Limb (tissue), 2 donors: ENCODE measurements around the gene EMC9.
"Not testable (repeated sequence)": the region's sequence is repeated elsewhere in the genome, so short reads cannot be mapped to it uniquely, and the experiment has no call there.

Source experiments
- DNase-seq, 2 donors: peaks; one replicate each; pipeline ENCODE4 v3.0.0-alpha.2; 2016; ENCODE audit errors: extremely low spot score in 2 of 2

The EMC9 gene

GRCh38 chr14:24108336-24108874, 33.0 kb downstream of the EMC9 start:
- no peak for DNase-seq

- DNase-seq: no peak
Measured at GRCh38 chr14:24106672-24107271, 34.6 kb downstream of the EMC9 start.

- DNase-seq: not testable (repeated sequence)
Measured at GRCh38 chr14:24105609-24106239, 35.7 kb downstream of the EMC9 start.

- no peak for DNase-seq
Measured at GRCh38 chr14:24103451-24103850, 37.9 kb downstream of the EMC9 start.

- DNase-seq: no peak
Measured at GRCh38 chr14:24102357-24103048, 38.9 kb downstream of the EMC9 start.

GRCh38 chr14:24100982-24101494, 40.4 kb downstream of the EMC9 start:
- DNase-seq: no peak

GRCh38 chr14:24100197-24100981, 41.0 kb downstream of the EMC9 start:
- DNase-seq: no peak

GRCh38 chr14:24098927-24099813, 42.2 kb downstream of the EMC9 start:
- no peak for DNase-seq

- no peak for DNase-seq
Measured at GRCh38 chr14:24098229-24098926, 43.0 kb downstream of the EMC9 start.

GRCh38 chr14:24096545-24097181, 44.7 kb downstream of the EMC9 start:
- no peak for DNase-seq

- DNase-seq: no peak
Measured at GRCh38 chr14:24095271-24096068, 45.9 kb downstream of the EMC9 start.

- no peak for DNase-seq
Measured at GRCh38 chr14:24094841-24095270, 46.5 kb downstream of the EMC9 start.

- DNase-seq: peak; percentile 50 to 83
Measured at GRCh38 chr14:24093901-24094840, 47.2 kb downstream of the EMC9 start, which contains the start of gene PCK2. PCK2 (plus strand) TSS chr14:24094311; CDS start chr14:24094406, 95 bp downstream.

- DNase-seq: peak in 1 of 2 donors; percentile 27
Measured at GRCh38 chr14:24093207-24093900, 48.0 kb downstream of the EMC9 start.

- DNase-seq: no peak
Measured at GRCh38 chr14:24092505-24093206, 48.7 kb downstream of the EMC9 start.

GRCh38 chr14:24092110-24092504, 49.3 kb downstream of the EMC9 start:
- no peak for DNase-seq
